Activated CD4-positive, alpha-beta T cell treated with anti-CD3 and anti-CD28 coated beads for 24 hours (primary cell): ENCODE measurements around the gene SLC17A1.

Experiments
- DNase-seq, 2 donors: peaks; one replicate each; pipeline ENCODE4 v3.0.0-alpha.2; 2020; ENCODE audit warnings: low read depth in 2 of 2

Gene SLC17A1

DNA sequence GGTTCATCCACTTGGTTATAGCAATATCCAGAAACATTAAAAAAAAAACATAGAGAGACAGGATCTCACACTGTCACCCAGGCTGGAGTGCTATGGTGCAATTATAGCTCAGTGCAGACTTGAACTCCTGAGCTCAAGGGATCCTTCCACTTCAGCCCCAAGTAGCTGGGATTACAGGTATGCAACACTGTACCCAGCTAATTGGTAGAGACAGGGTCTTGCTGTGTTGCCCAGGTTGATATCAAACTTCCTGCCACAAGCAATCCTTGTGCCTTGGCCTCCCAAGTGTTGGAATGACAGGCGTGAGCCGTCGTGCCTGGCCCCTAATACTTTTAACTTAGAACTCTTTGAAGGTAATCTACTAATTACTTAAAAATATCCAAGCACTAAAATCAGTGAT is 818 bp upstream of the SLC17A1 start:
- DNase-seq: no peak

DNA sequence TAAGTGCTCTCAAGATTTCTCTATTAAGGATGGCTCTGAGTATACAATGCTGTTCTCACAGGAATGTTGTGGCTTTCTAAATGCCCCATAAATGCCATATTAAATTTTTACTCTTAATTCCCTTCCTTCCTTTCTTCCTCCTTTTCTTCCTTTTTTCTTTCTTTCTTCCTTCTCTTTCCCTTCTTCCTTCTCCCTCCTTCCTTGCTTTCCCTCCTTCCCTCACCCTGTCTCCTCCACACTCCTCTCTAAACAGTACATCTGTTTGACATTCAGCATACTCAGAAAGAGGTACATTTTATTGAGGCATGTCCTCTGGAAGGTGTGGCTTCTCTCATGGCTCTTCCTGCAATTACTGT is 433 bp upstream of the SLC17A1 start:
- DNase-seq: no peak

DNA sequence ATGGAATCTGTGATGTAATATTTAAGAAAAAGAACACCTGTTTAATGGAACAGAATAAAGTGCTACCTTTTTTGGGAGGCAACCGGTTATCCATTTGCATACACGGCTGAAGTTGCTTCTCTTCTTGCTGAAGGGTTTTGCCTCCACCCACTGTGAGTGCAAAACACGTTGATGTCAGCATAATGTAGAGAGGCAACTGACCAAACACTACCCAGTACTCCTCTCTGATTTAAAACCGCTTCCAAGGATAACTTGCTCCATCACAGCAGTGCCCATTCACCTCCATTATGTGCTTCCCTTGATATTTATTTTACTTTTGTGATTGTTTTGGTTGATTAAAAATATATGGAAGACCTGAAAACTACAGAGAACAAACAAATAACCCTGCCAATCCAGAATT is 1.4 kb downstream of the SLC17A1 start:
- DNase-seq: no peak

DNA sequence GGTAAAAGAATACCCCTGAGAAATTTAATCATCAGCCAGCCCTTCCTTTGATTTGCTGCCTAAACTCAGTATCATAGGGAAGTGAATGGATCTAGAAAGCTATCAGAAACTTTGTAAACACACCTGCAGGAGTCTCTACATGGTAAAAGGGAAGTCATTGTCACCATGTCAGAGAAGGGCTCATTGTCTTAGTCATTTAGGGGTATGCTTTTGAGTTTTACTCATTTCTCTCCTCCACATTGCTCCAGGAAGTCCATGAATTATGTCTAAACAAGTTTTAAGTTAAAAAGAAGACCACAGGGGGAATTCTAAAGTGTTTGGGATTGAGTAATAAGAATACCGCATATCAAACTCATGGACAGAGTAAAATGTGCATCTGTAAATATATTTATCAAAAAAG is 2.5 kb downstream of the SLC17A1 start:
- no peak for DNase-seq

DNA sequence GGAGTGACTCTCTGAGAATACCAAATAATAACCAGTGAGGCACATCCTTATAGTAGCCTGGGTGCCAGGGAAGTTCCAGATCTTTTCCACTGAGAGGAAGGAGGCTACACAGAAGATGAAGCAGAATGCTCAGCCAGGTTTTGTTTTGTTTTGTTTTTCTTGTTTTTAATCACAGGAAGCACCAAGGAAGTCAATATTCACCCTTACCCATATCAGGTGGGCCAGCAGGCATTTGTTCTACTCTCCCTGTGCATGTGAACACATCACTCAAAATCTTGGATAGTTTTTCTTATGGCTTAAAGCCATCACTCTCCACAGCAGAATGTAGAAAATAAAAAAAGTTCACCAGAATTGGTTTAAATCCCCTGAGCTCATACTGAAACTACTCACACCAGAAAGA is 10.5 kb downstream of the SLC17A1 start:
- no peak for DNase-seq

DNA sequence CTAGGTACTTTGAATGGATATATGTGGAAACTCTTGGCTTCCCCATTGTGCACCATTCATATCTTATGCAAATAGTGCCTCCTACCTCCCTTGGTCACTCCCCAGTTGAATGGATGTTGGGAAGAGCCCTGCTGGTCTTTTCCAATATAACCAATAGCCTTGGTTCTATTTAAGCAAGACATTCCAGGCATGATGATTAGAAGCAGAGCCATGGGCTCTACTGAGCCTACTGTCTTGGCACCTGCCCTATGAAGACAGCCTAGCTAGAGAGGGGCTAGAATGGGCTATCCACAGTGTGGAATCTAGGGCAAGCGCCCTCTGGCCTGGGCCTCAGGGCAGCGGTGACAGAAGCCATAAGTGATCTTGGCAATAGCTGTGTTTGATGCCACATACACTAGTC is 15.6 kb downstream of the SLC17A1 start:
- no peak for DNase-seq

DNA sequence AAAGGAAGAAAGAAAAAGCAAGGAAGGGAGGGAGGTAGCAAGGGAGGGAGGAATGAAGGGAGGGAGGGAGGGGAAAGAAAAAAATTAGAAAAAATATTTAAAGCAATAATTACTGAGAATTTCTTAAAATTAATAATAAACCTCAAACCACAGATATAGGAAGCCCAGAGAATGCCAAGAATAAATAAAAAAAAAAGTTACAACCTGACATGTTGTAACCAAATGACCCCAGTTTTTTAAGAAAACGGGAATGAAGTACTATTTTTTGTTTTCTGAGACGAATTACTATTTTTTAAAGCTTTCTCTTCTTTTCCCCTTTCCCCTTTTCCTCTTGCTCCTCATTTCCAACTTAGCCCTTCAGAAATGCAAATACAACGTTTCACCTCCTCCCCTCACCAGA is 16.7 kb downstream of the SLC17A1 start:
- DNase-seq: no peak

DNA sequence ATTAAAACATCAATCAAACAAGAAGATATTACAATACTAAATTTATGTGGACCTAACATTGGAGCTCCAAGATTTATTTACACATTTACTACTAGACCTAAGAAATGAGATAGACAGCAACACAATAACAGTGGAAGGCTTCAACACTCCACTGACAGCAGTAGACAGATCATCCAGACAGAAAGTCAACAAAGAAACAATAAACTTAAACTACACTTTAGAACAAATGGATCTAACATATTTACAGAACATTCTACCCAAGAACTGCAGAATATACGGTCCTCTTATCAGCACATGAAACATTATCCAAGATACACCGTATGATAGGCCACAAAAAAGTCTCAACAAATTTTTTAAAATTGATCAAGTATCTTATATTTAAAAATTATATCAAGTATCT is 27.0 kb downstream of the SLC17A1 start:
- DNase-seq: no peak

DNA sequence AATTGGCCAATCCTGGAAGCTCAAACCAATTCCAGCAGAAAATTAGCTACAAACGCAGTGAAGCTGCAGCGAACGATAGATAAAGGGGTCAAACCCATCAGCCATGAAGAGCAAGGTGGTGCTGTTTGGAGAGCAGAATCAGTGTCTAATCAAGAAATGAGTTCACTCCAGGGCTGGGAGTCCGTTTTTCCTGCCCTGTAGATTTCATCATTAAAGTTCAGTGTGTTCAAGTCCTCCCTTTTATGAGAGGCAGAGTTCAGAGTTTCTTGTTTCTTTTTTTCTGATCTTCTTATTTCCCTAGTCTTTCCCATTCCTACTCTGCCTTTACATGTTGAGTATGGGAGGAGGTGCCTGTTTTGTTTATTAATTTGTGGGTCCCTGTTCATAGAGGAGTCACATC is 30.4 kb downstream of the SLC17A1 start:
- DNase-seq: no peak

DNA sequence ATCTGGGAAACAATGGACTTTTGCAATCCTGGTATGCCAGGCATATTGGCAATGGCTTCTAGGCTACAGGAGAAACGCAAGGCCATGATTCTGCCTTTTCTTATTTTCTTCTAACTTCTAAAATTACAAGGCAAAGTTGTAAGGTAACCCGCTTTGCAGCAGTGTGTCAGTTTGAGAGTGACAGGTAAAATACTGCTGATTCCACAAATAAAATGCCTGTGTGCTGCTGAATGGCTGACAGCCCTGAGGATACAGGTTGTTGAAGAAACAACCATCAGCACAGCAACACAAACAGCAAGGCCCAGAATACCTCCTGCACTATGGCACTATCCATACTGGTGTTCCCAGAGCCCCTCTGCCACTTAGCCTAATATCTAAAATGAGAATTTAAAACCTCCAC is 37.1 kb downstream of the SLC17A1 start:
- no peak for DNase-seq

DNA sequence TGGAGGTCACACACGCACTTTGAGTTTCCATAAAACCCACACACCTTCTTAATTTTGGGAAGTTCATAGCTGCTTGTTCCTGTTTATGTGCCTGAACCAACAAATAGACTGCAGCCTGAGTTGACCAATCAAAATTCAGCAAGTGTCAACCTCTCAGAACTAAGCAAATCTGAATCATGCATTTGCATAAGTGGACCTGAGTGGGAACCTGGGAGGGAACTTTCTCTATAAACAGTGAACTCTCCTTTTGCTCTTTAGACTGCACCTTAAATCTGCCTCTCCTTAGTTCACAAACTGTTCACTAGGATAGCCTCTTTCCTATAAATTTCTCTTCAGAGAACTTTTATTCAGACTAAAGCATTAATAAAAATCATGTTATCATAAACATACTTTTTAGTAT is 37.9 kb downstream of the SLC17A1 start:
- no peak for DNase-seq

DNA sequence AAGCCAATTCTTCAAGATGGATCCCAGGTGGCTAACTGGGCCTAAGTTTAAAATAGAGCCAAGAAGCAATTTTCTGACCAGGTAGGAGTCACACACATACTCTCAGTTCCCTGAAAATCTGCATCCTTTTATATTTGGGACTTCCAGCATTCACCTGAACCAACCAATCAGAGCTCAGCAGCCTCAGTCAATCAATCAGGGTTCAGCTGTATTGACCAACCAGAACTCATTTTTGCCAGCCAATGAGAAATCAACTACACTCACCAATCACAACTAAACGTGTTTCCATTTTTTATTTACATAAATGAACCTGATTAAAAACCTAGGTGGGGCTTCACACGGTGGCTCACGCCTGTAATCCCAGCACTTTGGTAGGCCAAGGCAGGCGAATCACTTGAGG is 39.8 kb downstream of the SLC17A1 start:
- no peak for DNase-seq

DNA sequence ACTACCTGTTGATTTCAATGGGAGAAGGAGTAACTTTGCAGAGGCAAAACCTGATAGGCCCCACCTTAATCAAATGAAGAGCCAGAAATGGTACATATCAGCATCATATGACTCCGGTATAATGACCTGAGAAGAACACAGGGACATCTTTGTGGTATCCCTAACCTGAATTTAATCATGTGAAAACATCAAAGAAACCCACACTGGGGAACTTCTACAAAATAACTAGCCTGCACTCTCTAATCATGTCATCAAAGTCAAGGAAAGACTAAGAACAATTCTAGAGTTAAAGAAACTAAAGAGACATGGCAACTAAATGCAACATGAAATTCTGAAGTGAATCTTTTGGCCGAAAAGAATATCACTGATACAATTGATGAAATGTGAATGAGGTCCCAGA is 42.4 kb downstream of the SLC17A1 start:
- DNase-seq: no peak

DNA sequence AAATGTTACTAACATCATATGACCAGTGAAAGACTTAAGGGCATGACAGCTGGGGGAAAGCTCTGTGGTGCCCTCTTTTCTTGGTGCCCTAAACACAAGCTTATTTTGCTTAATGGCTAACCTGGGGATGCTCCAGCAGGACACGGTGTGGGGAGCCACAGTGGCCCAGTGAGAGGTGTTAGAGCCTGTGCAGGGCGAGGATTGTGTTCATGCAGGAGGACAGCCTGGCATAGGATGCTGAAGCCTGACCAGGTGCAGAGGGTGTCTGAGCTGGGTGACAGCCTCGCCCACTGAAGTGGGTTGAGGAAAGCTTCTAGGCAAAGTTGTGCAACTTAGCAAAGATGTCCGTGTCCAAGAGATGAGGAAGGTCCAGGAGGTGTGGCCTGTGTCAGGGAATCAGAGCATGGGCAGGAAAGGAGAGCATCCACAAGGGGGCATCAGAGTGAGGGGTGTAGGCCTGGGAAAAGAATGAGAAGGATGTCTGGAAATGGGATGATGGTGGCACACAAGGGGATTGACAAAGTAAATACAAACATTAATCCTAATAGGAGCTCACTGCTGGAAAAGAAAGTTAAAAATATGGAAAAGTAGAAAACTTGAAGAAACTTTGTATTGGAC is 43.4 kb downstream of the SLC17A1 start:
- DNase-seq: peak; percentile 18 to 30

DNA sequence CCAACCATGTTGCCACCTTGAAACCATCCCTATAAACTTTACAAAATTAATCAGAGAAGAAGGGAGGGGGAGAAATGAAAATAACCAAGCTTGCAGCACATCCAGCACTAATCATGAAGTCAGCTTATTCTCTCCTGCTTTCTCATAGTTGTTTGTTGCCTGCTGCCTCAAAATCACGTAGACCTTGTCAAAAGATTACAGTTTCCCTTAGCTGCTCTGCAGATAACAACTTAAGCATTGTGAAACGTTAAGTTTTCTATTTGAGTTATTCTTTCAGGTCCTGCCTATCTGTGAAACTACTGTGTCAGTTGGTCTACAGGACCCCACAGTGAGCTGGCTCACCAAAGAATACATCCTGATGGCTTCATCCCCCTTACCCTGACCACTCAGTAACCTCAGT is 44.4 kb downstream of the SLC17A1 start:
- DNase-seq: no peak

DNA sequence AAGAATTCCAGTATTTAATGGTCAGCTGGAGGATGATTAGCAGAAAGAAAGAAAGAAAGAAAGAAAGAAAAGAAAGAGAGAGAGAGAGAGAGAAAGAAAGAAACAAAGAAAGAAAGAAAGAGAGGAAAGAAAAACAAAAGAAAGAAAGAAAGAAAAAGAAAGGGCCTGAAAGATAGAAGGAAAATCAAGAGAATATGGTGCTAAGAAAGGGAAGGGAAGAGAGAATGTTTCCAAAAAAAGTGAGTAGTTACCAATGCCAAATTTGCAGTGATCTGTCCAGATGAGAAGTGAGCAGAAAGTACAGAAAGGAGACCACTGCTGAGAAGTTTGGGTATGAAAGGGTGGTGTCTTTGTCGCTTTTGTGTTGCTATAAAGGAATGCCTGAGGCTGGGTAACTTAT is 50.7 kb downstream of the SLC17A1 start:
- DNase-seq: no peak

DNA sequence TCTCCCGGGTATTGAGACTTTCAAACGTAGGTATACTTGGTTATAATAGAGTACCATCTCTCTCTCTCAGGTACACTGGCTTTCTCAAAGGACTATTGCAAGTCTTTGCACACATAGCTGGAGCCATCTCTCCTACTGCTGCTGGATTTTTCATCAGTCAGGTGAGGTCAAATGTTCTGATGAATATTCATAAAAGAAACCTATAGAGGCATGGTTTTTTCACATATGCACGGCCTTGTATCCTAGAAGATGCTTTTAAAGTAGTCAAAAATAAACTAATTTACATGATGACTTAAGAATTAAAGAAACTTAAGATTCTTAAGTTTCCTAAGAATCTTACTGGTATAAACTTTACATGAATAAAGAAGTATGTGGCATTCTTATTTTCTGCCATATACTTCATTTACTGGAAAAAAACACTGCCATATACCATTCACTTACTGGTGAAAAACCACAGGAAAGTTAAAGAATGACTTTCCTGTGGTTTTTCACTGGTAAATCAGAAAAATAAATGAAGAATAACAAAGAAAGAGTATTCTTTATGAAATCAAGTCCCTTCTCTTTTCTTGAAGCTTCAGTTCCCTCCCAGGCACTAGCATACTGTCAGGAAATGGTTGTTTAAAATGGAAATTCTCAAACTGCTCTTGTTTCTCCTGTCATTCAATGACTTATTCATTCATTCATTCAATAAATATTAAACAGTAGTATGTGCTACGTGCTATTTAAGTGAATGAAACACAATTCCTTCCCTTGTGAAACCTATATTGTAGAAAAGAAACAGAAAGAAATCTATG is 53.8 kb downstream of the SLC17A1 start:
- DNase-seq: no peak

DNA sequence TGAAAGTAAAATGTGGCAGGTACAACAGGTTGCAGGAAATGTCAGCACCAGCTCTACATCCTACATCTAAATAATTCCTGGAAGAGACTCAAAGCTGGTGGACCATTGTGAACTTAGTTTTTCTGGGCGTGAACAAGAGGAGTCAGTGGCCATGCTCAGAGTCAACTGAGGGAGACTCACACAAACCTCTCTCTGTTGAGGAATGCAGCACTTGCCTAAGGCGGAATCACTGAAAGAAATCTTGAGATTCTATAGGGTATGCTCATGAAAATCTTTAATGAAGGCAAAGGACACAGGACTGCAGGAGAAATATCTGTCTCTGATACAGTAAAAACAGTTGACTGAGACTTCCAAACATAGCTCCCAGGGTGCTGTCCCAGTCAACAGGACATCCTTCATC is 54.8 kb downstream of the SLC17A1 start:
- DNase-seq: no peak

DNA sequence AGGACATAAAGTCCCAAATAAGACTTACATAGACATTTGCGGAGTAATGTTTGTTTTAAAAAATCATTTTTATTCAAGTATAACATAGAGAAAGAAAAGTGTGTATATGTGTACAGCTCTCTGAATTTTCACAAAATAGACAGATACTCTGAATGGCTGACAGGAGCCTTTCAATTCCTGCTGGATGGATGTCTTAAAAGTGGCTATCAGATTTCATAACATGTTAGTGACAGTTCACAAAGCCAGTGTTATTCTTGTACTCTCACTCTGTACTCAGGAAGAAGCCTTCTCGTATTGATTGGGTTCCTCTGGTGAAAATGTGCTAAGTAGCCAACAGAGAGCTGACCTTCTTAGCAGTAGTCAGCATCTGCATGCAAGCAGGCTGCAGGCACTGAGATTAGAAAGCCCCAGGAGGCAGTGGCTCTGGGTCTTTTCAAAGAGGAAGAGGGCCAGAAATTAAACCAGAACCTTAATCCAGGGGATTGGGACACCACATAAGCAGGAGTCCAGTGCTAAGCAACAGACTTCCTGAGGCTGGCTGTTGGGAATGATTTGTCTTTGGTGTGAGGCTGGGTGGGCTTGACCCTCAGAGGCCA is 57.6 kb downstream of the SLC17A1 start:
- no peak for DNase-seq

DNA sequence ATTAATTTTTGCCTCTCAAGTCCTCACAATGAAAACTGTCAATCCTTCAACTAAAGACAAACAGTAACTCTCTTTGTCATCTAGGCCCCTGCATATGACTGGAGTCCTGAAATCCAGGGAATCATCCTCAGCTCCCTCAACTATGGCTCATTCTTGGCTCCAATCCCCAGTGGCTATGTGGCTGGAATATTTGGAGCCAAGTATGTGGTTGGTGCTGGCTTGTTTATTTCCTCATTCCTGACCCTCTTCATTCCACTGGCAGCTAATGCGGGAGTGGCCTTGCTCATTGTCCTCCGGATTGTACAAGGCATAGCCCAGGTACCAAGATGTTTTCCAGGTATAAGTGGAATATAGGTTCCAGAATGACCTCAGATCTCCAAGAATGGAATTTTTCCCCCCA is 61.9 kb downstream of the SLC17A1 start:
- DNase-seq: no peak

DNA sequence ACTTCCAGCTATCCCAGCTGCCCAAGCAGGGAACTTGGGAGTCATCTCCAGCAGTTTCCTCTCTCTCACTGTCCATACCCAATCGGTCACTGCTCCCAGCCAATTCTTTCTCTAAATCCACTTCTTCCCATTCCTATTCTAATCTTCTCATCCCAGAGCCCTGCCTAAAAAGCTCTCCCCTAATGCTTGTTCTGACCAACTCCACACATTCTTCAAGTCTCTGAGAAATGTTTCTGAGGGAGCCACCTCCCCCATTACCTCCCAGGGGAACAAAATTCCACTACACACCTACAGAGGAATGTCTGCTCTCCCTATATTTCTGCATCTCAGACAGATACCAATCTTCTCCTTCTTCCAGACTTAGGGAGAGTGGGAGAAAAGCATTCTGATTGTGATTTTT is 63.3 kb downstream of the SLC17A1 start:
- no peak for DNase-seq

DNA sequence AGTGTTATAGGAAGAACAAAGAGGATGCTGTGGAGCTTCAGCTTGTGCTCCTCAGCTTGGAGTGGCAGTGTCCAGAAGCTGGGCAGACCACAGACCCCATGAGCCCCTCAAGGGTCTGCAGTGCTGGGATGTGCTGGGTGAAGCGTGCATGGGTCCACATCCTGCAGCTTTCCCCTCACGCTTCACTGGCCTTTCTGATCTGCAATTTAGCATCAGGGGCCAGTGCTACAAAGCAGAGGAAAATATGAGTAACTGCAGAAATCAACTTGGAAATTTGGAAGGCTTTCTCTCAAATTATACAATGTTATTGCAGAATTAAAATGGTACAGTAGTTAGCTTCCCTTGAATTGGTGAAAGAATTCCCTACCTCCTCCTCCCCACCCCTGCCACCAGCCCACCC is 67.2 kb downstream of the SLC17A1 start:
- DNase-seq: no peak

DNA sequence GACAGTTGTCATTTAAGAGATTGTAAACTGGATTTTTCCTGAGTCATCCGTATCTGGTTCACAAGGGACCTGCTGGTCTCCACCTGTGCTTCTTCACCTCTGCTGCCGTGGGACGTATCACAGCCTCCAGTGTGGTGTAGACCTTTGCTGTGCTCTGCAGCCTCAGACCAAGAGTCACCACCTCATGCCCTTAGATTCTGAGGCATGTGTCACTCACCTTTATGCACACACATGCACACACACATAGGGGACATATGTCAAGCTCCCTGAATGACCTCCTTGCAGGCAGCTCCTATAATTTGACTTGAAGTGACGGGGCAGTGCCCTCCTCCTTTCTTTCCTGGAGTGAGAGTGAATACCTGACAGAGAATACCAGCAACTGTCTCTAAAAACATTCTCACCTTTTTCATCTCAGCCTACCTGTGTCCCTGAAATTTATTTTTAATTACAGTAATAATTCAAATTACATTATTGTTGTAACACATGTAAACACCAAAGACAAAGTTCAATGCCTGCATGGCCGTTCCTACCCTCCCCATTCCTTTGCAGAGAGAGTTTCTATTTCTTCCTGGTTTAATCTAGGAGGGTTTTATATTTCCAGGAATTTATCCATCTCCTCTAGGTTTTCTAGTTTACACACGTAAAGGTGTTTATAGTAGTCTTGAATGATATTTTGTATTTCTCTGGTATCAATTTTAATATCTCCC is 73.8 kb downstream of the SLC17A1 start:
- DNase-seq: no peak
